Osteocyte (in vitro differentiated cells): ENCODE measurements around the gene MFF. TPM values are rescaled to one million over a fixed set of nuclear protein-coding genes. Genes with fewer than 3 reads are reported as not detected.

Source experiments
- DNase-seq: peaks from one replicate; pipeline ENCODE4 v3.0.0; 2021; ENCODE audit warnings: mixed read lengths; ENCODE audit not compliant: unreplicated experiment; ENCODE audit errors: extremely low spot score
- H3K27ac Mint-ChIP-seq: one replicate; pipeline ENCODE4 v1.8.0; 2021; ENCODE audit warnings: mild to moderate bottlenecking, mixed read lengths; ENCODE audit not compliant: unreplicated experiment
- H3K27me3 Mint-ChIP-seq: one replicate; pipeline ENCODE4 v1.8.0; 2021; ENCODE audit warnings: mixed read lengths; ENCODE audit not compliant: unreplicated experiment
- H3K36me3 Mint-ChIP-seq: one replicate; pipeline ENCODE4 v1.8.0; 2021; ENCODE audit warnings: mixed read lengths; ENCODE audit not compliant: unreplicated experiment
- H3K4me1 Mint-ChIP-seq: one replicate; pipeline ENCODE4 v1.8.0; 2021; ENCODE audit warnings: mixed read lengths; ENCODE audit not compliant: unreplicated experiment
- H3K4me3 Mint-ChIP-seq: one replicate; pipeline ENCODE4 v1.8.0; 2021; ENCODE audit warnings: mild to moderate bottlenecking, moderate library complexity, mixed read lengths; ENCODE audit not compliant: unreplicated experiment
- H3K9me3 Mint-ChIP-seq: one replicate; pipeline ENCODE4 v1.8.0; 2021; ENCODE audit warnings: mixed read lengths; ENCODE audit not compliant: unreplicated experiment
- CTCF ChIP-seq: fragments of 200-600 bp; sonication (generic); IDR thresholded peaks from 2 replicates; pipeline ENCODE4 v1.5.0; 2021; ENCODE audit warnings: antibody characterized with exemption, mild to moderate bottlenecking, moderate library complexity
- long read RNA-seq: library from polyadenylated mRNA; unstranded; transcript quantifications from one replicate; pipeline ENCODE4 v2.0.0, GENCODE V29; 2021
- total RNA-seq: library from RNA; stranded (reverse); gene quantifications from 2 replicates; pipeline ENCODE4 v1.2.1, GENCODE V29; 2021

The MFF gene
- 83.4 and 87.2 TPM in 2 replicates for total RNA-seq
- long read RNA-seq, transcript MFF-203 (8 exons, 1,716 nt) = minor isoform, 36 of 524 reads
- long read RNA-seq, transcript MFF-207 (6 exons, 1,548 nt) = minor isoform, 16 of 524 reads
- long read RNA-seq, transcript MFF-205 (7 exons, 1,085 nt) = minor isoform, 70 of 524 reads
- long read RNA-seq, transcript MFF-201 (9 exons, 2,004 nt) = major isoform, 143 of 524 reads
- long read RNA-seq, partial matches to known transcripts = 23 of 524 reads
- long read RNA-seq, other reads (novel, unspliced or antisense) = 202 of 524 reads

DNA sequence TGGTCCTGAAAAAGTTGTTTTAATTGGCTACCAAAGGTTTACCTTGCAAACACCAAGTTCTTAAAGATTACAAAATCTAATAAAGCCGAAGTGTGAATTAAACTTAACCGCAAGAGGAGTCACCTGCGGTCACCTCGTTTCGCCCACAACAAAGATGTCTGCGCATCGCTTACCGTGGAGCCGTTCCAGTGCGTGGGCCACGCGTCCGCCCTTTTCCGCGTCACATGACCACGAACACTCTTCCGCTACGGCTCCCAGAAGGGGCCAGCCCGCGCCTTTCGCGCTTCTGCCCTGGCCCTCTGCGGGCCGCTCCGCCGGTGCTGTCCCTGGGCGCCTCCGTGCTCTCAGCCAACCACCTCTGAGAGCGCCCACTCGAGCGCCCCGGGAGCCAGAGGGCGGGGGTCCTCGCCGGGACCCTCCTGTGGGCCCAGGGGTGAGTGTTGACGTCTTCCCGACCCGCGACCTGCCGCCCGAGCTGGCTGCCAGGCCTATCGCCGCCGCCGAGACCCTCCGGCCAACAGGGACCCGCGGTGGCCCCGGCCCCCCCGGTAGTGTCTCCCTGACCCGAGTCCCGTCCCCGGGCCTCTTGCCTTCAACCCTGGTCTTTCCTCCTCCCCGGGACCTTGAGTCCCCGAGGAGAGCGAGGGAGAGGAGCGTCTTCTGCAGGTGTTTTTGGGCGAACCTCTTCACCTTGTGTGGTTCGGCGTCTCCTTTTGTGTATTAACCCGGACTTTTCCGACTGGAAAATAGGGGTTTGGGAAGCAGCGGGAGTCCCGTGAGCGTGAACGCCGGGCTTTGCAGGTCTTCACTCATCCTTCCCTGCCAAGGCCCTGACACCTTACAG is at the start of gene MFF:
Gene MFF, plus strand, starts transcription at position 257 of the 844 bp plus-strand sequence. CDS start 5,415 bp downstream, outside the sequence.
- Mint-ChIP-seq H3K27me3 (no peaks in the 10 kb centered on the region), H3K4me3 (peak within 1 kb of the TSS; percentile 90), H3K9me3 (peaks cover 11% of the 10 kb centered on the region), H3K4me1 (peaks cover 25% of the 10 kb centered on the region), H3K36me3 (no peaks in the 10 kb centered on the region), H3K27ac (peak within 1 kb of the TSS; percentile 94)
- peak; percentile 95 for DNase-seq
- TF ChIP-seq CTCF = peak; percentile 26

DNA sequence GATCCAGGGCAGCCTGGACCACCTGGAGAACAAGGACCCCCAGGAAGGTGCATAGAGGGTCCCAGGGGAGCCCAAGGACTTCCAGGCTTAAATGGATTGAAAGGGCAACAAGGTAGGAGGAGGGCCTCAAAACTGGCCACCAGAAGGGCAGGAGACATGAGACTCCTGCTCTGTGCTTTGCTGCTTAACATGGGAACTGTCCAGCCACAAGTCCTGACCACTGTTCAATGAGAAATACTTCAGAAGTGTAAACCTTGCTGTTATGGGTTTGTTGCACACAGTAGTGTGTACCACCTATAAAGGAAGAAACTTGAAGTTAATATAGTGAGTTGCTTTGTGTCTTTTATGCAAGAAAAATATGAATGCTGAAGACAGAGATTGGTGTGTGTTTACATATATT is 44.2 kb upstream of the MFF start:
- DNase-seq = no peak
- no peak overlapping the region for H3K27ac Mint-ChIP-seq
- no peak overlapping the region for H3K4me3 Mint-ChIP-seq
- peaks cover 4% of the 10 kb centered on the region for H3K9me3 Mint-ChIP-seq
- H3K4me1 Mint-ChIP-seq = no peaks in the 10 kb centered on the region
- no peaks in the 10 kb centered on the region for H3K27me3 Mint-ChIP-seq
- TF ChIP-seq CTCF = no peak
- H3K36me3 Mint-ChIP-seq = no peaks in the 10 kb centered on the region

- H3K27me3 Mint-ChIP-seq = no peaks in the 10 kb centered on the region
- peaks cover 4% of the 10 kb centered on the region for H3K9me3 Mint-ChIP-seq
- H3K4me1 Mint-ChIP-seq = no peaks in the 10 kb centered on the region
- no peaks in the 10 kb centered on the region for H3K36me3 Mint-ChIP-seq
- TF ChIP-seq CTCF = no peak
- H3K4me3 Mint-ChIP-seq = no peak overlapping the region
- no peak overlapping the region for H3K27ac Mint-ChIP-seq
- no peak for DNase-seq
These were observed 39.3 kb upstream of the MFF start for GRCh38 chr2:227285741-227286236.

- H3K9me3 Mint-ChIP-seq = peaks cover 3% of the 10 kb centered on the region
- H3K4me1 Mint-ChIP-seq = no peaks in the 10 kb centered on the region
- H3K4me3 Mint-ChIP-seq = no peak overlapping the region
- no peaks in the 10 kb centered on the region for H3K36me3 Mint-ChIP-seq
- H3K27ac Mint-ChIP-seq = no peak overlapping the region
- DNase-seq = no peak
- H3K27me3 Mint-ChIP-seq = no peaks in the 10 kb centered on the region
- TF ChIP-seq CTCF = no peak
These were observed 37.3 kb upstream of the MFF start for GRCh38 chr2:227287771-227288170.

- H3K9me3 Mint-ChIP-seq = no peaks in the 10 kb centered on the region
- H3K36me3 Mint-ChIP-seq = no peaks in the 10 kb centered on the region
- H3K27ac Mint-ChIP-seq = no peak overlapping the region
- H3K4me1 Mint-ChIP-seq = no peaks in the 10 kb centered on the region
- TF ChIP-seq CTCF = no peak
- no peak overlapping the region for H3K4me3 Mint-ChIP-seq
- no peaks in the 10 kb centered on the region for H3K27me3 Mint-ChIP-seq
- DNase-seq = no peak
These were observed 32.7 kb upstream of the MFF start for GRCh38 chr2:227292314-227292713.
